CD4-positive, CD25-positive, alpha-beta regulatory T cell (primary cell): Measurements from ENCODE around the gene ERN1. TPM values are rescaled to one million over a fixed set of nuclear protein-coding genes. Genes with fewer than 3 reads are reported as not detected.

Experiments
- ATAC-seq, 2 donors: fragments of 150-1000 bp; cut with Tn5 transposase; one replicate each; pipeline ENCODE4 v1.10.0; 2021; ENCODE audit warnings: low read depth in 2 of 2, moderate number of reproducible peaks in 2 of 2, moderate library complexity in 1 of 2
- DNase-seq, 3 donors: peaks; one replicate each; pipeline versions ENCODE4 v3.0.0 to v3.0.0-alpha.2; 2012 to 2022; ENCODE audit warnings: mixed read lengths in 1 of 3
- H3K27ac ChIP-seq: one replicate; pipeline ENCODE4 v1.7.0; 2013; ENCODE audit warnings: mild to moderate bottlenecking, low read length; ENCODE audit not compliant: insufficient read depth, poor library complexity, severe bottlenecking
- H3K27me3 ChIP-seq: one replicate; pipeline ENCODE4 v1.7.0; 2013; ENCODE audit warnings: low read length; ENCODE audit not compliant: control insufficient read depth, insufficient read depth
- H3K36me3 ChIP-seq: one replicate; pipeline ENCODE4 v1.7.0; 2013; ENCODE audit warnings: mild to moderate bottlenecking, low read length, moderate library complexity; ENCODE audit not compliant: control insufficient read depth, insufficient read depth
- H3K4me1 ChIP-seq: 2 replicates; pipeline ENCODE4 v1.7.0; 2013; ENCODE audit warnings: mild to moderate bottlenecking, low read length; ENCODE audit not compliant: insufficient read depth, control insufficient read depth, poor library complexity, severe bottlenecking
- H3K4me3 ChIP-seq: one replicate; pipeline ENCODE4 v1.7.0; 2013; ENCODE audit warnings: low read depth, mild to moderate bottlenecking, low read length, moderate library complexity
- H3K9me3 ChIP-seq, 2 experiments: 1 replicate in 1 of 2; 2 replicates in 1 of 2; pipeline ENCODE4 v1.7.0; 2013; ENCODE audit warnings: low read length in 2 of 2, mild to moderate bottlenecking in 1 of 2, moderate library complexity in 1 of 2; ENCODE audit not compliant: control insufficient read depth in 2 of 2
- H3K27ac Mint-ChIP-seq, 3 donors: one replicate each; pipeline ENCODE4 v1.8.0; 2020 to 2022; ENCODE audit warnings: mild to moderate bottlenecking in 3 of 3, mixed read lengths in 3 of 3, moderate library complexity in 2 of 3
- H3K27me3 Mint-ChIP-seq: one replicate; pipeline ENCODE4 v1.8.0; 2022; ENCODE audit warnings: mild to moderate bottlenecking, mixed read lengths
- H3K36me3 Mint-ChIP-seq: one replicate; pipeline ENCODE4 v1.8.0; 2020; ENCODE audit warnings: mixed read lengths
- H3K4me1 Mint-ChIP-seq, 4 donors: one replicate each; pipeline ENCODE4 v1.8.0; 2020 to 2022; ENCODE audit warnings: mixed read lengths in 4 of 4, mild to moderate bottlenecking in 1 of 4
- H3K4me3 Mint-ChIP-seq, 4 donors: one replicate each; pipeline ENCODE4 v1.8.0; 2020 to 2022; ENCODE audit warnings: mild to moderate bottlenecking in 4 of 4, mixed read lengths in 4 of 4, moderate library complexity in 3 of 4
- H3K9me3 Mint-ChIP-seq, 7 donors: one replicate each; pipeline ENCODE4 v1.8.0; 2020 to 2022; ENCODE audit warnings: mixed read lengths in 7 of 7, mild to moderate bottlenecking in 3 of 7, moderate library complexity in 2 of 7
- polyA plus RNA-seq, 4 donors: library from polyadenylated mRNA; unstranded; fragments of 300-500 nt; fragmentation: Illumina TruSeq; gene quantifications; one replicate each; pipeline ENCODE4 v1.2.3, GENCODE V29; 2021
- total RNA-seq: library from RNA; stranded (reverse); gene quantifications from one replicate; pipeline ENCODE4 v1.2.3, GENCODE V29; 2022

The ERN1 gene
- total and polyA plus RNA-seq, 5 donors from 2014 or later = 30.2 to 96.7 (median 37.0) TPM

GRCh38 chr17:63995626-63996025, 134.3 kb downstream of the ERN1 start:
- H3K36me3 Mint-ChIP-seq = no peaks in the 10 kb centered on the region
- H3K4me1 Mint-ChIP-seq = peaks cover 21 to 70% (median 39%) of the 10 kb centered on the region in 4 donors
- no peak for DNase-seq
- ATAC-seq = no peak
- Histone ChIP-seq H3K9me3 (no peaks in the 10 kb centered on the region), H3K4me3 (no peak overlapping the region), H3K27me3 (no peaks in the 10 kb centered on the region), H3K4me1 (peaks cover 41% of the 10 kb centered on the region), H3K36me3 (no peaks in the 10 kb centered on the region), H3K27ac (no peak overlapping the region)
- peak overlapping the region in 1 of 3 donors; percentile 5 for H3K27ac Mint-ChIP-seq
- peak overlapping the region in 1 of 4 donors; percentile 71 for H3K4me3 Mint-ChIP-seq
- no peaks in the 10 kb centered on the region for H3K9me3 Mint-ChIP-seq
- H3K27me3 Mint-ChIP-seq = peaks cover 18% of the 10 kb centered on the region

- H3K4me1 Mint-ChIP-seq = peaks cover 22 to 66% (median 32%) of the 10 kb centered on the region in 4 donors
- no peaks in the 10 kb centered on the region for H3K36me3 Mint-ChIP-seq
- peak in 1 of 3 donors; percentile 79 for DNase-seq
- H3K36me3 ChIP-seq = no peaks in the 10 kb centered on the region
- H3K4me1 ChIP-seq = peaks cover 40% of the 10 kb centered on the region
- H3K27me3 Mint-ChIP-seq = peaks cover 21% of the 10 kb centered on the region
- peak overlapping the region in 3 of 4 donors; percentile 21 to 55 (median 46) for H3K4me3 Mint-ChIP-seq
- peak overlapping the region in 1 of 3 donors; percentile 73 for H3K27ac Mint-ChIP-seq
- H3K4me3 ChIP-seq = peak overlapping the region; percentile 26
- no peaks in the 10 kb centered on the region for H3K27me3 ChIP-seq
- no peak overlapping the region for H3K27ac ChIP-seq
- ATAC-seq = peak; percentile 30 to 46
- no peaks in the 10 kb centered on the region for H3K9me3 Mint-ChIP-seq
- H3K9me3 ChIP-seq = no peaks in the 10 kb centered on the region
Measured at GRCh38 chr17:63993368-63993985, 136.5 kb downstream of the ERN1 start.

GRCh38 chr17:63991611-63992010, 138.3 kb downstream of the ERN1 start:
- H3K4me3 ChIP-seq = no peak overlapping the region
- H3K9me3 ChIP-seq = no peaks in the 10 kb centered on the region
- no peaks in the 10 kb centered on the region for H3K36me3 ChIP-seq
- Mint-ChIP-seq H3K9me3 (no peaks in the 10 kb centered on the region), H3K36me3 (no peaks in the 10 kb centered on the region), H3K27me3 (peaks cover 15% of the 10 kb centered on the region), H3K4me3 (peak overlapping the region in 2 of 4 donors; percentile 26 to 79), H3K27ac (peak overlapping the region in 2 of 3 donors; percentile 82 to 84), H3K4me1 (peaks cover 17 to 60% (median 25%) of the 10 kb centered on the region in 4 donors)
- H3K27me3 ChIP-seq = no peaks in the 10 kb centered on the region
- H3K27ac ChIP-seq = no peak overlapping the region
- ATAC-seq = no peak
- H3K4me1 ChIP-seq = peaks cover 26% of the 10 kb centered on the region
- no peak for DNase-seq

GRCh38 chr17:63989622-63990345, 140.2 kb downstream of the ERN1 start:
- Mint-ChIP-seq H3K27ac (peak overlapping the region; percentile 5 to 91 (median 54)), H3K4me1 (peaks cover 18 to 68% (median 33%) of the 10 kb centered on the region in 4 donors)
- H3K27ac ChIP-seq = no peak overlapping the region

More at GRCh38 chr17:63989622-63990345, 140.2 kb downstream of the ERN1 start:
- Mint-ChIP-seq H3K4me3 (peak overlapping the region in 2 of 4 donors; percentile 7 to 69), H3K9me3 (no peaks in the 10 kb centered on the region), H3K36me3 (no peaks in the 10 kb centered on the region), H3K27me3 (peaks cover 15% of the 10 kb centered on the region)
- Histone ChIP-seq H3K36me3 (no peaks in the 10 kb centered on the region), H3K4me1 (peaks cover 37% of the 10 kb centered on the region), H3K4me3 (no peak overlapping the region), H3K9me3 (no peaks in the 10 kb centered on the region), H3K27me3 (no peaks in the 10 kb centered on the region)
- DNase-seq = no peak
- ATAC-seq = no peak

Other genes with a start within 250 kb of the ERN1 start
- gene GH2, start 248.2 kb downstream of the ERN1 start, total RNA-seq = not detected
- gene GH2, start 248.2 kb downstream of the ERN1 start, polyA plus RNA-seq = not detected
- 11.7 TPM for gene CSH1, start 233.6 kb downstream of the ERN1 start, total RNA-seq
- gene CSH1, start 233.6 kb downstream of the ERN1 start, polyA plus RNA-seq = not detected
- gene CSHL1, start 218.9 kb downstream of the ERN1 start, total RNA-seq = not detected
- gene CSHL1, start 218.9 kb downstream of the ERN1 start, polyA plus RNA-seq = not detected
- gene GH1, start 211.3 kb downstream of the ERN1 start, total RNA-seq = not detected
- under 1 TPM in 1 of 4 donors, not detected in 3; 0.50 TPM for gene GH1, start 211.3 kb downstream of the ERN1 start, polyA plus RNA-seq
- gene CD79B, start 197.8 kb downstream of the ERN1 start, total RNA-seq = 31.4 TPM
- gene CD79B, start 197.8 kb downstream of the ERN1 start, polyA plus RNA-seq = 10 to 100 TPM; 59.0 to 85.1 (median 67.9) TPM
- not detected for gene SCN4A, start 157.2 kb downstream of the ERN1 start, total RNA-seq
- gene SCN4A, start 157.2 kb downstream of the ERN1 start, polyA plus RNA-seq = not detected
- gene PRR29, start 131.8 kb downstream of the ERN1 start, total RNA-seq = 0.52 TPM
- gene PRR29, start 131.8 kb downstream of the ERN1 start, polyA plus RNA-seq = 1 to 10 TPM; 3.9 to 6.9 (median 6.2) TPM
- gene ICAM2, start 109.5 kb downstream of the ERN1 start, total RNA-seq = 106 TPM
- gene ICAM2, start 109.5 kb downstream of the ERN1 start, polyA plus RNA-seq = 100 to 1,000 TPM; 465 to 625 (median 548) TPM
- 9.3 TPM for gene TEX2, start 133.1 kb upstream of the ERN1 start, total RNA-seq
- 1 to 10 TPM; 6.0 to 6.8 (median 6.1) TPM for gene TEX2, start 133.1 kb upstream of the ERN1 start, polyA plus RNA-seq